Peyer's patch (tissue), 4 donors: ENCODE measurements around the gene SLC6A7.

ENCODE experiments used
- POLR2A ChIP-seq, 2 donors: fragments of 450-650 bp; IDR thresholded peaks; one replicate each; pipeline ENCODE4 v1.5.1; 2017; ENCODE audit warnings: antibody characterized with exemption in 2 of 2, mild to moderate bottlenecking in 2 of 2, moderate library complexity in 2 of 2
- TF ChIP-seq, protein P1 (sequence below), 6 experiments: fragments of 450-650 bp in 4 of 6; fragments of 200-600 bp in 2 of 6; sonication (generic) in 1 of 6; IDR thresholded peaks; one replicate each; pipeline ENCODE4 v1.5.1; 2017 to 2019; ENCODE audit warnings: antibody characterized with exemption in 6 of 6, mild to moderate bottlenecking in 3 of 6, moderate library complexity in 1 of 6

DNA sequence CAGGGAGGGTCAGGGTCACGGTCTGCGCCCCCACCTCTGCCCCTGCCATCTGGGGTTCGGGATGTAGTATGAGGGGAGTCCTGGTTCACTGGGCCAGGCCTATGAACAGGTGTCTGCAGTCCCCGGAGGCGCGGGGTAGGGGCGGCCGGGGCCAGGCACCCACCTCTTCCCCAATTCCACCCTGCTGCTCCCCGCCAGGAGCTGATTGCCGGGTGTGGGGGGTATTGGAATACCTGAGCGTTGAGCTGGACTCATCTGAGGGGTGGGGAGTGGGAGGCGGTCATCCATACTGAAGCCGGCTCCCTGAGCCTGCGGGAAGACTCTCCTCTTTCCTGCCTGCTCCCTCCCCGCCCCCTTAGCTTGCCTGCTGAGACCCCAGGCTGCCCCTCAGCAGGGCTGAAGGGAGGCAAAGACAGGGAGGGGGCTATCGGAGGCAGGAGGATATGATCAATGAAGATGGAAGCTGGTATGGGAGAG is 679 bp downstream of the SLC6A7 start:
- TF ChIP-seq, protein P1, sequence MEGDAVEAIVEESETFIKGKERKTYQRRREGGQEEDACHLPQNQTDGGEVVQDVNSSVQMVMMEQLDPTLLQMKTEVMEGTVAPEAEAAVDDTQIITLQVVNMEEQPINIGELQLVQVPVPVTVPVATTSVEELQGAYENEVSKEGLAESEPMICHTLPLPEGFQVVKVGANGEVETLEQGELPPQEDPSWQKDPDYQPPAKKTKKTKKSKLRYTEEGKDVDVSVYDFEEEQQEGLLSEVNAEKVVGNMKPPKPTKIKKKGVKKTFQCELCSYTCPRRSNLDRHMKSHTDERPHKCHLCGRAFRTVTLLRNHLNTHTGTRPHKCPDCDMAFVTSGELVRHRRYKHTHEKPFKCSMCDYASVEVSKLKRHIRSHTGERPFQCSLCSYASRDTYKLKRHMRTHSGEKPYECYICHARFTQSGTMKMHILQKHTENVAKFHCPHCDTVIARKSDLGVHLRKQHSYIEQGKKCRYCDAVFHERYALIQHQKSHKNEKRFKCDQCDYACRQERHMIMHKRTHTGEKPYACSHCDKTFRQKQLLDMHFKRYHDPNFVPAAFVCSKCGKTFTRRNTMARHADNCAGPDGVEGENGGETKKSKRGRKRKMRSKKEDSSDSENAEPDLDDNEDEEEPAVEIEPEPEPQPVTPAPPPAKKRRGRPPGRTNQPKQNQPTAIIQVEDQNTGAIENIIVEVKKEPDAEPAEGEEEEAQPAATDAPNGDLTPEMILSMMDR (IDR thresholded peaks at IDR 0.05): no peak
- TF ChIP-seq POLR2A (IDR thresholded peaks at IDR 0.05): no peak
